ENCODE results near the gene AP1S3. TPM values are rescaled to one million over a fixed set of nuclear protein-coding genes. Genes with fewer than 3 reads are reported as not detected.

The AP1S3 gene
- total RNA-seq, 1 experiment from 2014 or later = 17.4 TPM

DNA sequence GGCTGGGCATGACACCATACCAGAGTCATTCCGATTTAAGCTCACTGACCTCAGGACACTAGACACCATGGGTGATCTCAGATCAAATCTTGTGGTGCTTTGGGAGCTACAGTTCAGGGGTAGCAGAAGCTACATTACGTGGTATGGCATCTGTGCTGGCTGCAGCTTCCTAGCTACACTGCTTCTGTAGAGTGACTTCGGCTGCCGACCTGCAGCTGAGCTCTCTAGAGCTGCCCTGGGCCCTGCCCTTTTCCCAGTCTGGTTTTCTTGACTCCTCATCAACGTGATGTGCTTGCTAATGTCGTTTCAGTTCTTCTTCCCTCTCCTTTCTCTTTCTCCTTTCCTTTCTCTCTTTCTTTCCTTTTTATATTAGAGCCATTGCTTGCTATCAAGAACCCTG, 100.2 kb downstream of the AP1S3 start:
- TF ChIP-seq, protein P1, sequence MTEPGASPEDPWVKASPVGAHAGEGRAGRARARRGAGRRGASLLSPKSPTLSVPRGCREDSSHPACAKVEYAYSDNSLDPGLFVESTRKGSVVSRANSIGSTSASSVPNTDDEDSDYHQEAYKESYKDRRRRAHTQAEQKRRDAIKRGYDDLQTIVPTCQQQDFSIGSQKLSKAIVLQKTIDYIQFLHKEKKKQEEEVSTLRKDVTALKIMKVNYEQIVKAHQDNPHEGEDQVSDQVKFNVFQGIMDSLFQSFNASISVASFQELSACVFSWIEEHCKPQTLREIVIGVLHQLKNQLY (CRISPR knock-in tag; IDR thresholded peaks at IDR 0.05) = no peak
- TF ChIP-seq SP1 (CRISPR knock-in tag; conservative IDR thresholded peaks at IDR 0.05) = no peak
- TF ChIP-seq, protein P2, sequence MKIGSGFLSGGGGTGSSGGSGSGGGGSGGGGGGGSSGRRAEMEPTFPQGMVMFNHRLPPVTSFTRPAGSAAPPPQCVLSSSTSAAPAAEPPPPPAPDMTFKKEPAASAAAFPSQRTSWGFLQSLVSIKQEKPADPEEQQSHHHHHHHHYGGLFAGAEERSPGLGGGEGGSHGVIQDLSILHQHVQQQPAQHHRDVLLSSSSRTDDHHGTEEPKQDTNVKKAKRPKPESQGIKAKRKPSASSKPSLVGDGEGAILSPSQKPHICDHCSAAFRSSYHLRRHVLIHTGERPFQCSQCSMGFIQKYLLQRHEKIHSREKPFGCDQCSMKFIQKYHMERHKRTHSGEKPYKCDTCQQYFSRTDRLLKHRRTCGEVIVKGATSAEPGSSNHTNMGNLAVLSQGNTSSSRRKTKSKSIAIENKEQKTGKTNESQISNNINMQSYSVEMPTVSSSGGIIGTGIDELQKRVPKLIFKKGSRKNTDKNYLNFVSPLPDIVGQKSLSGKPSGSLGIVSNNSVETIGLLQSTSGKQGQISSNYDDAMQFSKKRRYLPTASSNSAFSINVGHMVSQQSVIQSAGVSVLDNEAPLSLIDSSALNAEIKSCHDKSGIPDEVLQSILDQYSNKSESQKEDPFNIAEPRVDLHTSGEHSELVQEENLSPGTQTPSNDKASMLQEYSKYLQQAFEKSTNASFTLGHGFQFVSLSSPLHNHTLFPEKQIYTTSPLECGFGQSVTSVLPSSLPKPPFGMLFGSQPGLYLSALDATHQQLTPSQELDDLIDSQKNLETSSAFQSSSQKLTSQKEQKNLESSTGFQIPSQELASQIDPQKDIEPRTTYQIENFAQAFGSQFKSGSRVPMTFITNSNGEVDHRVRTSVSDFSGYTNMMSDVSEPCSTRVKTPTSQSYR (CRISPR knock-in tag; IDR thresholded peaks at IDR 0.05) = no peak
- TF ChIP-seq, protein P3, sequence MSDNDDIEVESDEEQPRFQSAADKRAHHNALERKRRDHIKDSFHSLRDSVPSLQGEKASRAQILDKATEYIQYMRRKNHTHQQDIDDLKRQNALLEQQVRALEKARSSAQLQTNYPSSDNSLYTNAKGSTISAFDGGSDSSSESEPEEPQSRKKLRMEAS (CRISPR knock-in tag; IDR thresholded peaks at IDR 0.05) = no peak
- TF ChIP-seq, protein P4, sequence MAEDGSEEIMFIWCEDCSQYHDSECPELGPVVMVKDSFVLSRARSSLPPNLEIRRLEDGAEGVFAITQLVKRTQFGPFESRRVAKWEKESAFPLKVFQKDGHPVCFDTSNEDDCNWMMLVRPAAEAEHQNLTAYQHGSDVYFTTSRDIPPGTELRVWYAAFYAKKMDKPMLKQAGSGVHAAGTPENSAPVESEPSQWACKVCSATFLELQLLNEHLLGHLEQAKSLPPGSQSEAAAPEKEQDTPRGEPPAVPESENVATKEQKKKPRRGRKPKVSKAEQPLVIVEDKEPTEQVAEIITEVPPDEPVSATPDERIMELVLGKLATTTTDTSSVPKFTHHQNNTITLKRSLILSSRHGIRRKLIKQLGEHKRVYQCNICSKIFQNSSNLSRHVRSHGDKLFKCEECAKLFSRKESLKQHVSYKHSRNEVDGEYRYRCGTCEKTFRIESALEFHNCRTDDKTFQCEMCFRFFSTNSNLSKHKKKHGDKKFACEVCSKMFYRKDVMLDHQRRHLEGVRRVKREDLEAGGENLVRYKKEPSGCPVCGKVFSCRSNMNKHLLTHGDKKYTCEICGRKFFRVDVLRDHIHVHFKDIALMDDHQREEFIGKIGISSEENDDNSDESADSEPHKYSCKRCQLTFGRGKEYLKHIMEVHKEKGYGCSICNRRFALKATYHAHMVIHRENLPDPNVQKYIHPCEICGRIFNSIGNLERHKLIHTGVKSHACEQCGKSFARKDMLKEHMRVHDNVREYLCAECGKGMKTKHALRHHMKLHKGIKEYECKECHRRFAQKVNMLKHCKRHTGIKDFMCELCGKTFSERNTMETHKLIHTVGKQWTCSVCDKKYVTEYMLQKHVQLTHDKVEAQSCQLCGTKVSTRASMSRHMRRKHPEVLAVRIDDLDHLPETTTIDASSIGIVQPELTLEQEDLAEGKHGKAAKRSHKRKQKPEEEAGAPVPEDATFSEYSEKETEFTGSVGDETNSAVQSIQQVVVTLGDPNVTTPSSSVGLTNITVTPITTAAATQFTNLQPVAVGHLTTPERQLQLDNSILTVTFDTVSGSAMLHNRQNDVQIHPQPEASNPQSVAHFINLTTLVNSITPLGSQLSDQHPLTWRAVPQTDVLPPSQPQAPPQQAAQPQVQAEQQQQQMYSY (CRISPR knock-in tag; IDR thresholded peaks at IDR 0.05) = no peak
- TF ChIP-seq, protein P5, sequence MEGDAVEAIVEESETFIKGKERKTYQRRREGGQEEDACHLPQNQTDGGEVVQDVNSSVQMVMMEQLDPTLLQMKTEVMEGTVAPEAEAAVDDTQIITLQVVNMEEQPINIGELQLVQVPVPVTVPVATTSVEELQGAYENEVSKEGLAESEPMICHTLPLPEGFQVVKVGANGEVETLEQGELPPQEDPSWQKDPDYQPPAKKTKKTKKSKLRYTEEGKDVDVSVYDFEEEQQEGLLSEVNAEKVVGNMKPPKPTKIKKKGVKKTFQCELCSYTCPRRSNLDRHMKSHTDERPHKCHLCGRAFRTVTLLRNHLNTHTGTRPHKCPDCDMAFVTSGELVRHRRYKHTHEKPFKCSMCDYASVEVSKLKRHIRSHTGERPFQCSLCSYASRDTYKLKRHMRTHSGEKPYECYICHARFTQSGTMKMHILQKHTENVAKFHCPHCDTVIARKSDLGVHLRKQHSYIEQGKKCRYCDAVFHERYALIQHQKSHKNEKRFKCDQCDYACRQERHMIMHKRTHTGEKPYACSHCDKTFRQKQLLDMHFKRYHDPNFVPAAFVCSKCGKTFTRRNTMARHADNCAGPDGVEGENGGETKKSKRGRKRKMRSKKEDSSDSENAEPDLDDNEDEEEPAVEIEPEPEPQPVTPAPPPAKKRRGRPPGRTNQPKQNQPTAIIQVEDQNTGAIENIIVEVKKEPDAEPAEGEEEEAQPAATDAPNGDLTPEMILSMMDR (IDR thresholded peaks at IDR 0.05) = no peak
- no peak for TF ChIP-seq FOXK1 (CRISPR knock-in tag; IDR thresholded peaks at IDR 0.05)
- TF ChIP-seq, protein P6, sequence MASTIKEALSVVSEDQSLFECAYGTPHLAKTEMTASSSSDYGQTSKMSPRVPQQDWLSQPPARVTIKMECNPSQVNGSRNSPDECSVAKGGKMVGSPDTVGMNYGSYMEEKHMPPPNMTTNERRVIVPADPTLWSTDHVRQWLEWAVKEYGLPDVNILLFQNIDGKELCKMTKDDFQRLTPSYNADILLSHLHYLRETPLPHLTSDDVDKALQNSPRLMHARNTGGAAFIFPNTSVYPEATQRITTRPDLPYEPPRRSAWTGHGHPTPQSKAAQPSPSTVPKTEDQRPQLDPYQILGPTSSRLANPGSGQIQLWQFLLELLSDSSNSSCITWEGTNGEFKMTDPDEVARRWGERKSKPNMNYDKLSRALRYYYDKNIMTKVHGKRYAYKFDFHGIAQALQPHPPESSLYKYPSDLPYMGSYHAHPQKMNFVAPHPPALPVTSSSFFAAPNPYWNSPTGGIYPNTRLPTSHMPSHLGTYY (CRISPR knock-in tag; IDR thresholded peaks at IDR 0.05) = no peak
- TF ChIP-seq FOXJ3 (CRISPR knock-in tag; IDR thresholded peaks at IDR 0.05; ENCODE audit: borderline replicate concordance) = no peak
- TF ChIP-seq, protein P7, sequence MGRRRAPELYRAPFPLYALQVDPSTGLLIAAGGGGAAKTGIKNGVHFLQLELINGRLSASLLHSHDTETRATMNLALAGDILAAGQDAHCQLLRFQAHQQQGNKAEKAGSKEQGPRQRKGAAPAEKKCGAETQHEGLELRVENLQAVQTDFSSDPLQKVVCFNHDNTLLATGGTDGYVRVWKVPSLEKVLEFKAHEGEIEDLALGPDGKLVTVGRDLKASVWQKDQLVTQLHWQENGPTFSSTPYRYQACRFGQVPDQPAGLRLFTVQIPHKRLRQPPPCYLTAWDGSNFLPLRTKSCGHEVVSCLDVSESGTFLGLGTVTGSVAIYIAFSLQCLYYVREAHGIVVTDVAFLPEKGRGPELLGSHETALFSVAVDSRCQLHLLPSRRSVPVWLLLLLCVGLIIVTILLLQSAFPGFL (CRISPR knock-in tag; IDR thresholded peaks at IDR 0.05; ENCODE audit: borderline replicate concordance) = no peak
- TF ChIP-seq NFE2L1 (CRISPR knock-in tag; IDR thresholded peaks at IDR 0.05) = no peak
- no peak for TF ChIP-seq SMAD3 (CRISPR knock-in tag; IDR thresholded peaks at IDR 0.05; ENCODE audit: borderline replicate concordance)
- DNase-seq (ENCODE audit: low spot score) = no peak
- Mint-ChIP-seq H3K27ac (0 out of 2 replicates have a peak overlapping the region, but pooled peaks have one; percentile 50), H3K27me3 (ENCODE audit: low read depth) (no peaks in the 10 kb centered on the region), H3K9me3 (peaks cover 9% of the 10 kb centered on the region), H3K4me1 (no peaks in the 10 kb centered on the region), H3K36me3 (no peaks in the 10 kb centered on the region), H3K4me3 (no peak overlapping the region)
- ChIA-PET CTCF (no interaction called here), POLR2A (no interaction called here)
- no peak for ATAC-seq

DNA sequence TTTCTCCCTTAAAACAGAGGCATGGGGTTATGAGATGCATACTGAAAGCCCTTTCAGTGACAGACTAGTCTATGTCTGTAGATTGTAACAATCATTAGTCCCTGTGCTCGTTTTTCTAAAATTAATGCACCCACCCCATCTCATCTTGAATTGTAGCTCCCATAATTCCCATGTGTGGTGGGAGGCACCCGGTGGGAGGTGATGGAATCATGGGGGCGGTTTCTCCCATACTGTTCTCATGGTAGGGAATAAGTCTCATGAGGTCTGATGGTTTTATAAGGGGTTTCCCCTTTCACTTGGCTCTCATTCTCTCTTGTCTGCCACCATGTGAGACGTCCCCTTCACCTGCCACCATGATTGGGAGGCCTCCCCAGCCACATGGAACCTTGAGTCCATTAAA, 100.9 kb downstream of the AP1S3 start:
- no peak for ATAC-seq
- TF ChIP-seq ATF1 (CRISPR knock-in tag; IDR thresholded peaks at IDR 0.05) (no peak), SOX15 (CRISPR knock-in tag; IDR thresholded peaks at IDR 0.05) (no peak), JUN (CRISPR knock-in tag; IDR thresholded peaks at IDR 0.05) (no peak), OVOL2 (CRISPR knock-in tag; IDR thresholded peaks at IDR 0.05; ENCODE audit: borderline replicate concordance) (no peak), SMAD3 (CRISPR knock-in tag; IDR thresholded peaks at IDR 0.05; ENCODE audit: borderline replicate concordance) (no peak), GTF2I (CRISPR knock-in tag; conservative IDR thresholded peaks at IDR 0.05) (no peak), ZNF219 (CRISPR knock-in tag; IDR thresholded peaks at IDR 0.05; ENCODE audit: borderline replicate concordance) (no peak)
- TF ChIP-seq, protein P7 (CRISPR knock-in tag; IDR thresholded peaks at IDR 0.05; ENCODE audit: borderline replicate concordance) = no peak
- TF ChIP-seq, protein P8, sequence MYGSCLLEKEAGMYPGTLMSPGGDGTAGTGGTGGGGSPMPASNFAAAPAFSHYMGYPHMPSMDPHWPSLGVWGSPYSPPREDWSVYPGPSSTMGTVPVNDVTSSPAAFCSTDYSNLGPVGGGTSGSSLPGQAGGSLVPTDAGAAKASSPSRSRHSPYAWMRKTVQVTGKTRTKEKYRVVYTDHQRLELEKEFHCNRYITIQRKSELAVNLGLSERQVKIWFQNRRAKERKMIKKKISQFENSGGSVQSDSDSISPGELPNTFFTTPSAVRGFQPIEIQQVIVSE (CRISPR knock-in tag; IDR thresholded peaks at IDR 0.05; ENCODE audit: borderline replicate concordance) = no peak
- Mint-ChIP-seq H3K4me1 (no peaks in the 10 kb centered on the region), H3K27ac (no peak overlapping the region), H3K4me3 (no peak overlapping the region), H3K36me3 (no peaks in the 10 kb centered on the region), H3K27me3 (ENCODE audit: low read depth) (no peaks in the 10 kb centered on the region), H3K9me3 (peaks cover 9% of the 10 kb centered on the region)
- no peak for DNase-seq (ENCODE audit: low spot score)
- ChIA-PET CTCF (no interaction called here), POLR2A (no interaction called here)
